ENCODE results near the gene C1orf122. TPM values are rescaled to one million over a fixed set of nuclear protein-coding genes. Genes with fewer than 3 reads are reported as not detected.

C1orf122 gene
- total and polyA plus RNA-seq, 10 of the 15 experiments (the other 5 are each of a cell fraction or from before 2014, with no cell fraction given), result 1.6 to 35.8 (median 14.8) TPM

DNA sequence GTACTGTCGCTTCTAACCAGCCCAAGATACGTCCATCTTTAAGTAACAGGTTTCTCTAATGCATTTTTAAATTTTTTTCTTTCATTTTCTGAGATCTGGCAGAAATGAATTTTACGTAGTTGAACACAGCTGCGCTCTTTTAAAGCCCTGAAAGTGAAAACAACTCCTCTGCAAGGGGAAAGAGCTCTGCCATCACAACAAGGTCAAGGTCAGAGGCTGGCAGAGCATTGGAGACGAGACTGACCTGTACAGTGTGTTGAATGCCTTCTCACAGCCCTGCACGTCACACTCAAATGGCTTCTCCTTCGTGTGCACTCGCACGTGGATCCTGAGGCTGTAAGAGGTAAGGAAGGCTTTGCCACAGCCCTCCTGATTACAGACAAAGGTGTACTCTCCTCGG lies 32.1 kb downstream of the C1orf122 start:
- intact Hi-C loops (cut with micrococcal nuclease; ENCODE audit: unreplicated experiment), result no loop called here
- Histone ChIP-seq H3K9me3 (replicated peaks; ENCODE audit: control insufficient read depth, insufficient read depth, low read length) (no peaks in the 10 kb centered on the region), H3K4me2 (ENCODE audit: control insufficient read depth, insufficient read depth) (no peak overlapping the region), H3K4me3 (no peak overlapping the region), H2AFZ (ENCODE audit: control insufficient read depth, low read depth, low read length) (no peak overlapping the region), H4K20me1 (ENCODE audit: control insufficient read depth, insufficient read depth) (no peaks in the 10 kb centered on the region), H3K36me3 (ENCODE audit: control insufficient read depth in 2 of 2, insufficient read depth in 2 of 2, low read length in 1 of 2) (peaks cover 15 to 23% of the 10 kb centered on the region in 2 experiments), H3K4me1 (ENCODE audit: control insufficient read depth, insufficient read depth, low read length) (no peaks in the 10 kb centered on the region), H3K9ac (ENCODE audit: control insufficient read depth, insufficient read depth, low read length) (no peak overlapping the region), H3K27me3 (replicated peaks in 1 of 2; ENCODE audit: control insufficient read depth in 2 of 2, insufficient read depth in 2 of 2, low read length in 1 of 2) (no peaks in the 10 kb centered on the region), H3K27ac (ENCODE audit: control insufficient read depth, insufficient read depth) (no peak overlapping the region), H3K79me2 (ENCODE audit: control insufficient read depth, insufficient read depth, low read length) (peaks cover 9% of the 10 kb centered on the region)
- BruUV-seq (replicated peaks), result no TSS peak
- ChIA-PET CTCF (interaction anchor here (1.3 kb wide), 1 partner anchor 12 kb away, joined by 5 read pairs; no protein-coding TSS in a partner anchor), POLR2A (interaction anchor here (0.6 to 1.7 kb wide), 2 partner anchors 11 to 27 kb away, joined by 3 to 5 read pairs; no protein-coding TSS in a partner anchor), RAD21 (ENCODE audit: unreplicated experiment) (no interaction called here), SMC1A (ENCODE audit: uncharacterized antibody, unreplicated experiment) (interaction anchor here (1.1 kb wide), 1 partner anchor 11 kb away, joined by 3 read pairs; no protein-coding TSS in a partner anchor)
- 86% methylated on average over 10 of the region's 10 CpGs for WGBS (ENCODE audit: insufficient coverage, insufficient replicate concordance, low lambda C conversion rate, missing lambda C conversion rate)
- ATAC-seq, result no peak
- DNase-seq (ENCODE audit: low read depth, low spot score), result no peak
- in situ Hi-C loops (cut with MboI), result no loop called here
- FAIRE-seq, result no peak
- TF ChIP-seq HDAC6 (IDR thresholded peaks at IDR 0.05; ENCODE audit: unreplicated experiment) (no peak), ASH2L (IDR thresholded peaks at IDR 0.05; ENCODE audit: borderline replicate concordance, low read depth) (no peak), ZZZ3 (IDR thresholded peaks at IDR 0.05; ENCODE audit: control insufficient read depth, insufficient read length, low read depth) (no peak), RBBP5 (conservative IDR thresholded peaks at IDR 0.05) (no peak), KAT2A (conservative IDR thresholded peaks at IDR 0.05; ENCODE audit: control insufficient read depth, low read depth, low read length) (no peak), KDM1A (IDR thresholded peaks at IDR 0.05; ENCODE audit: borderline replicate concordance) (no peak), JUNB (IDR thresholded peaks at IDR 0.05) (no peak), TCF3 (IDR thresholded peaks at IDR 0.05; ENCODE audit: borderline replicate concordance, insufficient read depth, low read depth, low read length) (no peak), CEBPZ (IDR thresholded peaks at IDR 0.05; ENCODE audit: low read depth, low read length) (no peak), SREBF1 (IDR thresholded peaks at IDR 0.05; ENCODE audit: low read length) (no peak)
- TF ChIP-seq, protein P1, sequence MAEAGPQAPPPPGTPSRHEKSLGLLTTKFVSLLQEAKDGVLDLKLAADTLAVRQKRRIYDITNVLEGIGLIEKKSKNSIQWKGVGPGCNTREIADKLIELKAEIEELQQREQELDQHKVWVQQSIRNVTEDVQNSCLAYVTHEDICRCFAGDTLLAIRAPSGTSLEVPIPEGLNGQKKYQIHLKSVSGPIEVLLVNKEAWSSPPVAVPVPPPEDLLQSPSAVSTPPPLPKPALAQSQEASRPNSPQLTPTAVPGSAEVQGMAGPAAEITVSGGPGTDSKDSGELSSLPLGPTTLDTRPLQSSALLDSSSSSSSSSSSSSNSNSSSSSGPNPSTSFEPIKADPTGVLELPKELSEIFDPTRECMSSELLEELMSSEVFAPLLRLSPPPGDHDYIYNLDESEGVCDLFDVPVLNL (IDR thresholded peaks at IDR 0.05; ENCODE audit: low read depth, low read length), result no peak
- TF ChIP-seq, protein P2, sequence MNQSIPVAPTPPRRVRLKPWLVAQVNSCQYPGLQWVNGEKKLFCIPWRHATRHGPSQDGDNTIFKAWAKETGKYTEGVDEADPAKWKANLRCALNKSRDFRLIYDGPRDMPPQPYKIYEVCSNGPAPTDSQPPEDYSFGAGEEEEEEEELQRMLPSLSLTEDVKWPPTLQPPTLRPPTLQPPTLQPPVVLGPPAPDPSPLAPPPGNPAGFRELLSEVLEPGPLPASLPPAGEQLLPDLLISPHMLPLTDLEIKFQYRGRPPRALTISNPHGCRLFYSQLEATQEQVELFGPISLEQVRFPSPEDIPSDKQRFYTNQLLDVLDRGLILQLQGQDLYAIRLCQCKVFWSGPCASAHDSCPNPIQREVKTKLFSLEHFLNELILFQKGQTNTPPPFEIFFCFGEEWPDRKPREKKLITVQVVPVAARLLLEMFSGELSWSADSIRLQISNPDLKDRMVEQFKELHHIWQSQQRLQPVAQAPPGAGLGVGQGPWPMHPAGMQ (IDR thresholded peaks at IDR 0.05; ENCODE audit: borderline replicate concordance), result no peak
- TF ChIP-seq, protein P3, sequence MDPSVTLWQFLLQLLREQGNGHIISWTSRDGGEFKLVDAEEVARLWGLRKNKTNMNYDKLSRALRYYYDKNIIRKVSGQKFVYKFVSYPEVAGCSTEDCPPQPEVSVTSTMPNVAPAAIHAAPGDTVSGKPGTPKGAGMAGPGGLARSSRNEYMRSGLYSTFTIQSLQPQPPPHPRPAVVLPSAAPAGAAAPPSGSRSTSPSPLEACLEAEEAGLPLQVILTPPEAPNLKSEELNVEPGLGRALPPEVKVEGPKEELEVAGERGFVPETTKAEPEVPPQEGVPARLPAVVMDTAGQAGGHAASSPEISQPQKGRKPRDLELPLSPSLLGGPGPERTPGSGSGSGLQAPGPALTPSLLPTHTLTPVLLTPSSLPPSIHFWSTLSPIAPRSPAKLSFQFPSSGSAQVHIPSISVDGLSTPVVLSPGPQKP (IDR thresholded peaks at IDR 0.05; ENCODE audit: low read depth, low read length), result no peak
- TF ChIP-seq, protein P4, sequence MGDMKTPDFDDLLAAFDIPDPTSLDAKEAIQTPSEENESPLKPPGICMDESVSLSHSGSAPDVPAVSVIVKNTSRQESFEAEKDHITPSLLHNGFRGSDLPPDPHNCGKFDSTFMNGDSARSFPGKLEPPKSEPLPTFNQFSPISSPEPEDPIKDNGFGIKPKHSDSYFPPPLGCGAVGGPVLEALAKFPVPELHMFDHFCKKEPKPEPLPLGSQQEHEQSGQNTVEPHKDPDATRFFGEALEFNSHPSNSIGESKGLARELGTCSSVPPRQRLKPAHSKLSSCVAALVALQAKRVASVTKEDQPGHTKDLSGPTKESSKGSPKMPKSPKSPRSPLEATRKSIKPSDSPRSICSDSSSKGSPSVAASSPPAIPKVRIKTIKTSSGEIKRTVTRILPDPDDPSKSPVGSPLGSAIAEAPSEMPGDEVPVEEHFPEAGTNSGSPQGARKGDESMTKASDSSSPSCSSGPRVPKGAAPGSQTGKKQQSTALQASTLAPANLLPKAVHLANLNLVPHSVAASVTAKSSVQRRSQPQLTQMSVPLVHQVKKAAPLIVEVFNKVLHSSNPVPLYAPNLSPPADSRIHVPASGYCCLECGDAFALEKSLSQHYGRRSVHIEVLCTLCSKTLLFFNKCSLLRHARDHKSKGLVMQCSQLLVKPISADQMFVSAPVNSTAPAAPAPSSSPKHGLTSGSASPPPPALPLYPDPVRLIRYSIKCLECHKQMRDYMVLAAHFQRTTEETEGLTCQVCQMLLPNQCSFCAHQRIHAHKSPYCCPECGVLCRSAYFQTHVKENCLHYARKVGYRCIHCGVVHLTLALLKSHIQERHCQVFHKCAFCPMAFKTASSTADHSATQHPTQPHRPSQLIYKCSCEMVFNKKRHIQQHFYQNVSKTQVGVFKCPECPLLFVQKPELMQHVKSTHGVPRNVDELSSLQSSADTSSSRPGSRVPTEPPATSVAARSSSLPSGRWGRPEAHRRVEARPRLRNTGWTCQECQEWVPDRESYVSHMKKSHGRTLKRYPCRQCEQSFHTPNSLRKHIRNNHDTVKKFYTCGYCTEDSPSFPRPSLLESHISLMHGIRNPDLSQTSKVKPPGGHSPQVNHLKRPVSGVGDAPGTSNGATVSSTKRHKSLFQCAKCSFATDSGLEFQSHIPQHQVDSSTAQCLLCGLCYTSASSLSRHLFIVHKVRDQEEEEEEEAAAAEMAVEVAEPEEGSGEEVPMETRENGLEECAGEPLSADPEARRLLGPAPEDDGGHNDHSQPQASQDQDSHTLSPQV (IDR thresholded peaks at IDR 0.05), result no peak
